Gastroesophageal sphincter (tissue), 4 donors: ENCODE data around the gene CYP1A2. TPM values are rescaled to one million over a fixed set of nuclear protein-coding genes. Genes with fewer than 3 reads are reported as not detected.
A peak's percentile ranks its signal among the peaks of the same experiment; 100 is the strongest.

Experiments
- ATAC-seq: fragments of 150-250 bp; one replicate; pipeline ENCODE4 v1.9.1; 2016; ENCODE audit warnings: mild to moderate bottlenecking, moderate library complexity
- H3K27ac ChIP-seq, 4 donors: fragments of 200-600 bp; sonication (generic) in 3 of 4; 1 replicate in 3 of 4; 2 replicates in 1 of 4; pipeline ENCODE4 v1.5.1; 2016 to 2019
- H3K27me3 ChIP-seq: fragments of 200-600 bp; sonication (generic); one replicate; pipeline ENCODE4 v1.5.1; 2019
- H3K36me3 ChIP-seq, 2 donors: fragments of 200-600 bp; sonication (generic); one replicate each; pipeline ENCODE4 v1.5.1; 2019; ENCODE audit warnings: control low read depth in 1 of 2
- H3K4me1 ChIP-seq, 3 donors: fragments of 200-600 bp; sonication (generic); 1 replicate in 2 of 3; 2 replicates in 1 of 3; pipeline ENCODE4 v1.5.1; 2016 to 2019; ENCODE audit warnings: control low read depth in 2 of 3
- H3K4me3 ChIP-seq, 2 donors: fragments of 200-600 bp; sonication (generic); one replicate each; pipeline ENCODE4 v1.5.1; 2019; ENCODE audit warnings: mild to moderate bottlenecking in 1 of 2, moderate library complexity in 1 of 2
- H3K9me3 ChIP-seq, 3 donors: fragments of 200-600 bp; sonication (generic); one replicate each; pipeline ENCODE4 v1.5.1; 2017 to 2019; ENCODE audit warnings: control low read depth in 2 of 3
- EP300 ChIP-seq: sonication (generic); formaldehyde crosslinking; IDR thresholded peaks from one replicate; pipeline ENCODE4 v1.6.1; 2017; ENCODE audit warnings: antibody characterized with exemption, mild to moderate bottlenecking
- POLR2A ChIP-seq, 2 donors: fragments of 450-650 bp; IDR thresholded peaks; one replicate each; pipeline ENCODE4 v1.6.1; 2017; ENCODE audit warnings: antibody characterized with exemption in 2 of 2, mild to moderate bottlenecking in 2 of 2, moderate library complexity in 1 of 2
- POLR2AphosphoS5 ChIP-seq: sonication (generic); formaldehyde crosslinking; IDR thresholded peaks from one replicate; pipeline ENCODE4 v1.6.1; 2017; ENCODE audit warnings: antibody characterized with exemption
- WGBS, 2 donors: methylation state at CpG; one replicate each; pipeline ENCODE4 v1.1.5; 2018; ENCODE audit warnings: low coverage in 1 of 2; 5-methylcytosine and 5-hydroxymethylcytosine counted together
- total RNA-seq, 4 donors: library from RNA; depleted of rRNA; stranded (reverse); fragments of >200 nt; gene quantifications; one replicate each; pipeline ENCODE4 v1.1.0, GENCODE V29; 2016
- TF ChIP-seq, protein P1 (sequence below), 4 experiments: fragments of 200-600 bp in 2 of 4; fragments of 450-650 bp in 2 of 4; sonication (generic) in 1 of 4; IDR thresholded peaks; one replicate each; pipeline ENCODE4 v1.5.1; 2017 to 2019; ENCODE audit warnings: antibody characterized with exemption in 4 of 4, mild to moderate bottlenecking in 2 of 4, moderate library complexity in 2 of 4

CYP1A2 gene
- total RNA-seq, 4 donors from 2014 or later: not detected

DNA sequence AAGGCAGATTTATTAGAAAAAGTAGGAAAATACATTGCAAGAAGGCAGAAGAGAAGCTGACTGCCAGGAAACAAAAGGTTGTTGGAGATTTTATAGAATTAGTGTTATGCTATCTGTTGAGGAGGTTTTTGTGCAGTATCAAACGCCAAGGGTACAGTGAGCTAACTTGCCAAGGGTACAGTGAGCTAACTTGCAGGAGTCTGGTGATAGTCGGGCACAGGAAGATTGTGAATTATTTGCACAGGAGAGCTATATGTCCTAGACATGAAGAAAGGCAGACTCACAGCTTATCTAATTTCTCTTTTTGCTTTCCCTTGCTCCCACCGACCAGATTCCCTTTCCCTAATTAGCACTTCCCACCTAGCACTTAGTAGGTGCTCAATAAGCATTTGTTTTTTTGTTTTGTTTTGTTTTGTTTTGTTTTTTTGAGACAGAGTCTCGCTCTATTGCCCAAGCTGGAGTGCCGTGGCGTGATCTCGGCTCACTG is 30.6 kb downstream of the CYP1A2 start:
- H3K4me3 ChIP-seq: no peak overlapping the region
- no peak for ATAC-seq
- TF ChIP-seq EP300: no peak
- TF ChIP-seq, protein P1, sequence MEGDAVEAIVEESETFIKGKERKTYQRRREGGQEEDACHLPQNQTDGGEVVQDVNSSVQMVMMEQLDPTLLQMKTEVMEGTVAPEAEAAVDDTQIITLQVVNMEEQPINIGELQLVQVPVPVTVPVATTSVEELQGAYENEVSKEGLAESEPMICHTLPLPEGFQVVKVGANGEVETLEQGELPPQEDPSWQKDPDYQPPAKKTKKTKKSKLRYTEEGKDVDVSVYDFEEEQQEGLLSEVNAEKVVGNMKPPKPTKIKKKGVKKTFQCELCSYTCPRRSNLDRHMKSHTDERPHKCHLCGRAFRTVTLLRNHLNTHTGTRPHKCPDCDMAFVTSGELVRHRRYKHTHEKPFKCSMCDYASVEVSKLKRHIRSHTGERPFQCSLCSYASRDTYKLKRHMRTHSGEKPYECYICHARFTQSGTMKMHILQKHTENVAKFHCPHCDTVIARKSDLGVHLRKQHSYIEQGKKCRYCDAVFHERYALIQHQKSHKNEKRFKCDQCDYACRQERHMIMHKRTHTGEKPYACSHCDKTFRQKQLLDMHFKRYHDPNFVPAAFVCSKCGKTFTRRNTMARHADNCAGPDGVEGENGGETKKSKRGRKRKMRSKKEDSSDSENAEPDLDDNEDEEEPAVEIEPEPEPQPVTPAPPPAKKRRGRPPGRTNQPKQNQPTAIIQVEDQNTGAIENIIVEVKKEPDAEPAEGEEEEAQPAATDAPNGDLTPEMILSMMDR (IDR thresholded peaks at IDR 0.05): no peak
- TF ChIP-seq POLR2AphosphoS5: no peak
- TF ChIP-seq POLR2A (IDR thresholded peaks at IDR 0.05): no peak
- no peaks in the 10 kb centered on the region for H3K9me3 ChIP-seq
- WGBS, 2 donors: 80 to 83% methylated on average over 3 to 7 of the region's 7 CpGs
- no peak overlapping the region for H3K27ac ChIP-seq
- H3K27me3 ChIP-seq: no peaks in the 10 kb centered on the region
- H3K4me1 ChIP-seq: peaks cover 0 to 54% (median 23%) of the 10 kb centered on the region in 3 donors
- no peaks in the 10 kb centered on the region for H3K36me3 ChIP-seq

DNA sequence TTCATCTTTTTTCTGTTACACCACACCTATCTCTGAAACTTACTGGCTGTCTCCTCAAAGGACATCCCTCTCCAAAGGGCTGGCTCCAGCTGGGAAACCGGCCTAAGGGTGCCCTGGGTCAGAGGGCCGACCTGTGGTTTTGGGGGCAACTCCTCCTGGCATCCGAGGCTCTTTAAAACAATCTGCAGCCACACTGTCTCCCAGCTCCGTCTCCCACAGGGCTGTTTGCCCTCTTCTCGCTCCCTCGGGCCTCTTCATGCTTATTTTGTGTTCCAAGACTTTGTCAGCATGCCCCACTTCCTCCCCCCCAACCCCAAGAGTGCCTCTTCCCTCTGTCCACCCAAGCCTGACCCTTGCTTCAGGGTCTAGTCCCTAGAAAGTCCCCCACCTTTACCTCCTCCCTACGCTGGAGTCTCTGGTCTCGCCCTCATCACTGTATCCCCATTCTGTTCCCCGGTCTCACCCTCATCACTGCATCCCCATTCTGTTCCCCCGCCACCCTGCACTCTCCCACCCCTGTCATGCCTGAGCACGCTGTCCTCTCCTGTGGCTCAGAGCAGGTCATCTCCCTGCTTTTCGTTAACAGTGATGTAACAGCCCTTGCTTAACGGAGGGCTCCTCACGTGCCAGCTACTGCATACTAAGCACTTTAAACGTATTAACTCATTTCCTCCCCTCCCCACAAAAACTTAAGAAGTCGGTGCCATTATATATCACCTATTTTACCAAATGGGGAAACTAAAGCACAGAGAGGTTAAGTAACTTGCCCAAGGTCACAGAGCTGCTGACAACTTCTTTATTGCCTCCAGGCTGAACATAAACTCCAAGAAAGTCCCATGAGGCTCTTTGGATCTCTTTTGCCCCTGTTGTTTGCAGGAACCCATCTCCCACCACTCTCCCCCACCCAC is 32.1 kb downstream of the CYP1A2 start:
- Histone ChIP-seq H3K4me1 (peaks cover 0 to 70% (median 34%) of the 10 kb centered on the region in 3 donors), H3K9me3 (no peaks in the 10 kb centered on the region), H3K27me3 (no peaks in the 10 kb centered on the region), H3K36me3 (no peaks in the 10 kb centered on the region), H3K27ac (peak overlapping the region in 1 of 4 donors; percentile 87), H3K4me3 (peak overlapping the region in 1 of 2 donors; percentile 75)
- no peak for ATAC-seq
- TF ChIP-seq, protein P1 (IDR thresholded peaks at IDR 0.05): no peak
- no peak for TF ChIP-seq EP300
- 50 to 70% methylated on average over 9 to 14 of the region's 16 CpGs for WGBS, 2 donors

DNA sequence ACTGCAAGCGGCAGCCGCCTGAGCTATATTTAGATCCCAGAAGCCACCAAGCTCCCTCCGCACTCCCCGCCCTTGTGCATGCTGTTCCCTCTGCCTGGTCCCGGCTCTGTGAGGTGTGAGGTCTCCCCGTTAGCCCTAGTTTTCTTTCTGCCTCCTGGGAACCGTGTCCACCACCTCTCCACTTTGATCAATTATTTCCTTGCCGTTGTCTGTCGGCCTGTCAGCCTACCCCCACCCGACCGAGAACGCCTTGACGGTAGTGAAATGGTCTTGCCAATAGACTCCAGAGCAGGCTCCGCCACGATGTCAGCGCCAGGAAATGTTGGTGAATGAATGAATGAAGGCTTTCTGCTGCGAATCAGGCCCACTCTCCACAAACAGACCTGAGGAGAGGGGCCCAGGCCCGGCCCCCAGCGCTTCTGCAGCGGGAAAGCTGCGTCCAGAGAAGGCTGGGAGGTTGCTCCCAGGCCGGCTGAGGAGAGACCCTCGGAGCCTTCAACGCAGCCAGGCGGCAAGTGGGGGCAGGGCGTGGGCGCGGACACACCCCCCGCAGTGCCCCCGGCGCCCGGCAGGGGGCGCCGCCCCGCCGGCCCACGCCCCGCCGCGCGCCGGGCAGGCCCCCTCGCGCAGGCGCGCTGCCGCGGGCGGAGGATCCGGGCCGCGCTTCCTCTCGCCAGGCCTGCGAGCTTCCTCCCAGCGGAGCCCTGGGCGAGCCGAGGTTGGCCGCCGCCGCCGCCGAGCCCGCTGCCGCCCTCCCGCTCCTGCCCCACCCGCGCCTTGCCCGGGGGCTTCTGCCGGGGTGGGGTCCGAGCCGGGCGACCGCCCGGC is 33.0 kb downstream of the CYP1A2 start, which contains the start of gene CSK:
Gene CSK (plus strand): TSS at position 650 of the 828 bp plus-strand sequence. CDS start 16,218 bp downstream, outside the sequence.
- peak within 1 kb of the TSS; percentile 75 to 90 for H3K4me3 ChIP-seq
- no peaks in the 10 kb centered on the region for H3K27me3 ChIP-seq
- no peak for TF ChIP-seq EP300
- peak; percentile 53 to 55 for TF ChIP-seq POLR2A (IDR thresholded peaks at IDR 0.05)
- TF ChIP-seq, protein P1 (IDR thresholded peaks at IDR 0.05): peak in 3 of 4 experiments; percentile 62 to 67 (median 63)
- H3K36me3 ChIP-seq: no peaks in the 10 kb centered on the region
- ATAC-seq: peak; percentile 91
- WGBS, 2 donors: 0 to 2% methylated on average over 1 to 6 of the region's 74 CpGs
- peak within 1 kb of the TSS; percentile 44 to 95 (median 88) for H3K27ac ChIP-seq
- no peaks in the 10 kb centered on the region for H3K9me3 ChIP-seq
- peaks cover 0 to 75% (median 42%) of the 10 kb centered on the region in 3 donors for H3K4me1 ChIP-seq

DNA sequence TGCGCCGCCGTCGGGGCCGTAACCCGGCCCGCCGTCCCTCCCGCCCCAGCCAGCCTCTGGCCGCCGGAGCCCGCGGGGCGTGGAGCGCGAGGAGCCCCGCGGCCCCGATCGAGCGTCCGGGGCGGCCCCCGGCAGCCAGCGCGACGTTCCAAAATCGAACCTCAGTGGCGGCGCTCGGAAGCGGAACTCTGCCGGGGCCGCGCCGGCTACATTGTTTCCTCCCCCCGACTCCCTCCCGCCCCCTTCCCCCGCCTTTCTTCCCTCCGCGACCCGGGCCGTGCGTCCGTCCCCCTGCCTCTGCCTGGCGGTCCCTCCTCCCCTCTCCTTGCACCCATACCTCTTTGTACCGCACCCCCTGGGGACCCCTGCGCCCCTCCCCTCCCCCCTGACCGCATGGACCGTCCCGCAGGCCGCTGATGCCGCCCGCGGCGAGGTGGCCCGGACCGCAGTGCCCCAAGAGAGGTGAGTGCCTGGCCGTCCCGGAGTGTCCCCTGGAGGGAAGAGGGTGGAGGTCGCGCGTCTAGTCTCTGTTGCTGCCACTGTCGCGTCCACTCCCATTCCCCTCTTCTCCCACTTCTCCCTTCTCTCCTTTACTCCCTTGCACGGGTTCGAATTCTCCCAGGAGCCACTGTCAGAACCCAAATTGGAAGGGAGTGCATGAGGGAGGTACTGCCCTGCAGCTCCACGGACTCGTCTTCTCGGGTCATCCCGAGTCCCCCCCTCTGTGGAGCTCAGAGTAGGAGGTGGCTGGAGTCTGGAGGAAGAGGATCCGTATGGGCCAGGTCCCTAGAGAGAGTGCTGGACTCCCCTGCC is 33.8 kb downstream of the CYP1A2 start:
- 0% methylated on average over 1 to 12 of the region's 72 CpGs for WGBS, 2 donors
- TF ChIP-seq POLR2A (IDR thresholded peaks at IDR 0.05): no peak
- no peak for TF ChIP-seq EP300
- TF ChIP-seq POLR2AphosphoS5: no peak
- TF ChIP-seq, protein P1 (IDR thresholded peaks at IDR 0.05): no peak
- H3K27me3 ChIP-seq: no peaks in the 10 kb centered on the region

More for the DNA sequence above, 33.8 kb downstream of the CYP1A2 start:
- peaks cover 0 to 75% (median 50%) of the 10 kb centered on the region in 3 donors for H3K4me1 ChIP-seq
- peak overlapping the region; percentile 44 to 95 (median 88) for H3K27ac ChIP-seq
- no peaks in the 10 kb centered on the region for H3K9me3 ChIP-seq
- H3K4me3 ChIP-seq: peak overlapping the region; percentile 75 to 90
- peak; percentile 56 for ATAC-seq
- H3K36me3 ChIP-seq: no peaks in the 10 kb centered on the region
